Neuronal stem cell (in vitro differentiated cells): ENCODE data around the gene ST6GALNAC2.

Source experiments
- DNase-seq: peaks from one replicate; pipeline ENCODE4 v3.0.0-alpha.2; 2013; ENCODE audit warnings: low spot score
- H2AFZ ChIP-seq: one replicate; pipeline ENCODE4 v1.6.1; 2013; ENCODE audit warnings: mild to moderate bottlenecking, low read length, inconsistent platforms
- H2AK5ac ChIP-seq: 2 replicates; pipeline ENCODE4 v1.6.1; 2013; ENCODE audit warnings: low read depth, mild to moderate bottlenecking, inconsistent platforms, low read length, moderate library complexity, mixed read lengths
- H2BK120ac ChIP-seq: 2 replicates; pipeline ENCODE4 v1.6.1; 2013; ENCODE audit warnings: low read depth, mild to moderate bottlenecking, inconsistent platforms, low read length, moderate library complexity, mixed read lengths
- H2BK12ac ChIP-seq: one replicate; pipeline ENCODE4 v1.6.1; 2013; ENCODE audit warnings: low read length, inconsistent platforms
- H2BK15ac ChIP-seq: 2 replicates; pipeline ENCODE4 v1.6.1; 2013; ENCODE audit warnings: mild to moderate bottlenecking, low read length, inconsistent platforms, mixed read lengths
- H2BK5ac ChIP-seq: one replicate; pipeline ENCODE4 v1.6.1; 2013; ENCODE audit warnings: inconsistent platforms, mild to moderate bottlenecking, low read length, moderate library complexity
- H3K14ac ChIP-seq: one replicate; pipeline ENCODE4 v1.6.1; 2013; ENCODE audit warnings: low read length, inconsistent platforms
- H3K18ac ChIP-seq: 2 replicates; pipeline ENCODE4 v1.6.1; 2013; ENCODE audit warnings: low read length, inconsistent platforms
- H3K23ac ChIP-seq: 2 replicates; pipeline ENCODE4 v1.6.1; 2013; ENCODE audit warnings: low read depth, mild to moderate bottlenecking, mixed read lengths, low read length, inconsistent platforms; ENCODE audit not compliant: poor library complexity
- H3K27ac ChIP-seq: replicated peaks from 3 replicates; pipeline ENCODE4 v1.5.1; 2013; ENCODE audit warnings: low read length, inconsistent platforms
- H3K27me3 ChIP-seq, 3 experiments: 2 replicates each; pipeline ENCODE4 v1.6.1; 2013; ENCODE audit warnings: low read length in 3 of 3, mild to moderate bottlenecking in 2 of 3, inconsistent platforms in 1 of 3, low read depth in 1 of 3, mixed read lengths in 1 of 3, moderate library complexity in 1 of 3; ENCODE audit not compliant: control insufficient read depth in 3 of 3, insufficient read depth in 3 of 3
- H3K36me3 ChIP-seq, 2 donors: replicated peaks in 1 of 2; 2 replicates each; pipeline ENCODE4 v1.6.1; 2013; ENCODE audit warnings: low read length in 2 of 2; ENCODE audit not compliant: control insufficient read depth in 2 of 2, insufficient read depth in 2 of 2
- H3K4ac ChIP-seq: 2 replicates; pipeline ENCODE4 v1.6.1; 2013; ENCODE audit warnings: inconsistent platforms, mild to moderate bottlenecking, low read length, moderate library complexity
- H3K4me1 ChIP-seq, 2 donors: 1 replicate in 1 of 2; 2 replicates in 1 of 2; pipeline ENCODE4 v1.6.1; 2013; ENCODE audit warnings: low read length in 2 of 2, low read depth in 1 of 2; ENCODE audit not compliant: control insufficient read depth in 2 of 2, insufficient read depth in 1 of 2
- H3K4me2 ChIP-seq: one replicate; pipeline ENCODE4 v1.6.1; 2013; ENCODE audit warnings: mild to moderate bottlenecking, low read length, inconsistent platforms; ENCODE audit not compliant: insufficient read depth, poor library complexity, severe bottlenecking
- H3K4me3 ChIP-seq, 2 donors: 2 replicates each; pipeline ENCODE4 v1.5.1; 2013; ENCODE audit warnings: low read length in 2 of 2, mild to moderate bottlenecking in 2 of 2, inconsistent platforms in 1 of 2, moderate library complexity in 1 of 2
- H3K79me1 ChIP-seq: one replicate; pipeline ENCODE4 v1.6.1; 2013; ENCODE audit warnings: low read depth, mild to moderate bottlenecking, inconsistent platforms, low read length, moderate library complexity
- H3K9ac ChIP-seq: one replicate; pipeline ENCODE4 v1.6.1; 2013; ENCODE audit warnings: mild to moderate bottlenecking, low read depth, low read length, inconsistent platforms; ENCODE audit not compliant: poor library complexity
- H3K9me3 ChIP-seq, 2 donors: replicated peaks in 1 of 2; 2 replicates each; pipeline versions ENCODE3 to v1.6.1; 2013; ENCODE audit warnings: low read length in 2 of 2, mild to moderate bottlenecking in 2 of 2, inconsistent platforms in 1 of 2, low read depth in 1 of 2, mixed read lengths in 1 of 2, moderate library complexity in 1 of 2; ENCODE audit not compliant: control insufficient read depth in 2 of 2, insufficient read depth in 1 of 2
- H4K8ac ChIP-seq: one replicate; pipeline ENCODE4 v1.6.1; 2013; ENCODE audit warnings: low read depth, mild to moderate bottlenecking, inconsistent platforms, low read length, moderate library complexity
- H4K91ac ChIP-seq: one replicate; pipeline ENCODE4 v1.6.1; 2013; ENCODE audit warnings: low read length, low read depth, mild to moderate bottlenecking, inconsistent platforms; ENCODE audit not compliant: poor library complexity
- WGBS, 2 donors: extraction: QIAGEN DNeasy Blood & Tissue Kit; methylation state at CpG; one replicate each; pipeline ENCODE4 v1.1.7; 2013; ENCODE audit warnings: missing lambda C conversion rate in 2 of 2, mixed read lengths in 1 of 2; ENCODE audit not compliant: insufficient read length in 2 of 2, insufficient replicate concordance in 1 of 2; ENCODE audit errors: extremely low coverage in 2 of 2; 5-methylcytosine and 5-hydroxymethylcytosine counted together

ST6GALNAC2 gene

DNA sequence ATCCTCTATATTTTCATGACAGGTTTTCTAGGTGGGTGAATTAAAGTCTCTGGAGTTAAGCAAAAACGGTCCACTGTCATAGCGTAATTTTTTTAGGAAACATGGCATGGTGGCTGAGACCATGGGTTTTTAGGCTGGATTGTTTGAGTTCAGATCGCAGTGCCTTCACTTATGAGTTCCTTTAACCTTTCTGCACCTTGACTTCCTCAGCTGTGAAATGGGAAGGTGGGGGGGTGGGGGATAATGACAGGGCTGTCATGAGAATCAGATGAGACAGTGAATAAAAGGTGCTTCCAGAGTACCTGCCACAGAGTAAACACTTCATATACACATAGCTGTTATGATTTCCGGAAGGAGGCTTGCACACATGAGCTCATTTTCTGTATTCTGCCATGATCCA lies 34.0 kb downstream of the ST6GALNAC2 start:
- no peak for DNase-seq
- no peak overlapping the region for H3K4me3 ChIP-seq
- no peaks in the 10 kb centered on the region for H3K9me3 ChIP-seq
- H3K14ac ChIP-seq: no peak overlapping the region
- no peak overlapping the region for H4K91ac ChIP-seq
- H2AK5ac ChIP-seq: no peak overlapping the region
- no peak overlapping the region for H2BK15ac ChIP-seq
- H2AFZ ChIP-seq: no peak overlapping the region
- H3K27ac ChIP-seq: no peak overlapping the region
- H3K4me1 ChIP-seq: peaks cover 7 to 20% of the 10 kb centered on the region in 2 donors
- no peaks in the 10 kb centered on the region for H3K79me1 ChIP-seq
- H3K4me2 ChIP-seq: no peak overlapping the region
- no peak overlapping the region for H3K23ac ChIP-seq
- no peak overlapping the region for H2BK12ac ChIP-seq
- no peak overlapping the region for H3K4ac ChIP-seq
- peaks cover 0 to 5% (median 0%) of the 10 kb centered on the region in 3 experiments for H3K27me3 ChIP-seq
- H3K36me3 ChIP-seq: no peaks in the 10 kb centered on the region
- no peak overlapping the region for H2BK120ac ChIP-seq
- H4K8ac ChIP-seq: no peak overlapping the region
- H3K18ac ChIP-seq: no peak overlapping the region
- WGBS, 2 donors: no CpG with 5 or more reads among the region's 4 CpGs
- no peak overlapping the region for H2BK5ac ChIP-seq
- no peak overlapping the region for H3K9ac ChIP-seq

DNA sequence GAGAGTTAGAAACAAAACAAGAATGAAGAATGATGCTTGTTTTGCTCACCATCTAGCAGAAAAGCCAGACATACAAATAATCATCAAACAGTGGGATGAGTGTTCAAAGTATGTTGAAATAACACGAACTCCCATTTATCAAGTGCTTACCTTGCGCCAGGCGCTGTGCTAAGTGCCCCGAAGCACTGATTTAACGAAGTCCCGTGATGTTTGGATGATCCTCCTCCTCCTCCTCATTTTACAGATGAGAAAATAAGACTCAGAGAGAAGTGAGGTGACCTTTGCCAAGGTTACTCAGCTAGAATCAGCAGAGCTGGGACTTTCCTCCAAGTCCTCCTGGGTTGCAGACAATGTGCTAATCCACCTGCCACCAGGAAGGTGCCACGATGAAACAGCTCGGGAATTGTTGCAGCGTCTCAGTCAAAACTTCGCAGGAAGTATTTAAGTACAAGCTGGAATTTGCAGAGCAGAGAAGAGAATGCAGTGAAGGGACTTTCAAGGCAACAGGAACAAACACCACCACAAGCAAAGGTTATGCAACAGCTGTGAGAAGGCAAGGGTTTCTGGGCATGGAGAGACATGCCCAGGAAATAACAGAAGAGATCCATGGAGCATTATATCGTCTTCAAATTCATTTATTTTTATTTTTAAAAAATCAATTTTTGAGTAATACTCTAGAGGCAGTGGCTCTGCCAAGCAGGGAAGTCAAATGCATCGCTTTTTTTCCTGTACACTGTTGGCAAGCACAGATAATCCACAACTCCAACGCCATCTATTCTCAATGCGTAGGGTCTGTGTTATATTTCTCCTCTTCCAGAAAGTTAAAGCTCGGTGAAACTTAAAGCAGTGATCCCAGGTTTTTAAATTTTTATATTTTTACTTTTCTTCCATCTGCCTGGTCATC lies 34.7 kb downstream of the ST6GALNAC2 start:
- no peak overlapping the region for H2BK12ac ChIP-seq
- H4K91ac ChIP-seq: no peak overlapping the region
- no peak overlapping the region for H2BK15ac ChIP-seq
- no peak for DNase-seq
- H3K27ac ChIP-seq: peak overlapping the region; percentile 21
- no peak overlapping the region for H2BK5ac ChIP-seq
- no peaks in the 10 kb centered on the region for H3K36me3 ChIP-seq
- H3K79me1 ChIP-seq: no peaks in the 10 kb centered on the region
- H3K14ac ChIP-seq: no peak overlapping the region
- peaks cover 0 to 10% (median 3%) of the 10 kb centered on the region in 3 experiments for H3K27me3 ChIP-seq
- no peak overlapping the region for H3K4me2 ChIP-seq
- no peak overlapping the region for H2AK5ac ChIP-seq
- H2AFZ ChIP-seq: peak overlapping the region; percentile 3
- H3K4me3 ChIP-seq: no peak overlapping the region
- peaks cover 7 to 26% of the 10 kb centered on the region in 2 donors for H3K4me1 ChIP-seq
- no peak overlapping the region for H3K9ac ChIP-seq
- H3K4ac ChIP-seq: no peak overlapping the region
- H3K9me3 ChIP-seq: no peaks in the 10 kb centered on the region
- no peak overlapping the region for H3K23ac ChIP-seq
- H2BK120ac ChIP-seq: no peak overlapping the region
- H4K8ac ChIP-seq: no peak overlapping the region
- H3K18ac ChIP-seq: no peak overlapping the region
- WGBS, 2 donors: no CpG with 5 or more reads among the region's 15 CpGs

DNA sequence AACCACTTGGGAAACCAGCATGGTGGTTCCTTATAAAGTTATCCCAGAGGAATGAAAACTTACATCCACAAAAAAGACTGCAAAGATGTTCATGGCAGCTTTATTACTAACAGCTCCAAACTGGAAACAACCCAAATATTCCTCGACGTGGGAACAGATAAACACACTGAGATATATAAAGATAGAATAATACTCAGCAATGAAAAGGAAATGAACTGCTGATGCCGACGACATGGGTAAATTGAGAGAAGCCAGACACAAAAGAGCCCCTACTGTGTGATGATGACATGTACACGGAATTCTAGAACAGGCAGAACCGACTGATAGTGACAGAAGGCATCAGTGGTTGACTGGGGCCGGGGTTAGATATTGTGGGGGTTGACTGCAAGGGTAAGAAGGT lies 36.1 kb downstream of the ST6GALNAC2 start:
- Histone ChIP-seq H3K27ac (no peak overlapping the region), H3K4ac (no peak overlapping the region), H2AFZ (no peak overlapping the region), H4K91ac (no peak overlapping the region), H2BK15ac (no peak overlapping the region), H3K9ac (no peak overlapping the region), H3K23ac (no peak overlapping the region), H3K4me2 (no peak overlapping the region), H2BK5ac (no peak overlapping the region), H2AK5ac (no peak overlapping the region), H3K36me3 (no peaks in the 10 kb centered on the region), H3K27me3 (peaks cover 0 to 23% (median 5%) of the 10 kb centered on the region in 3 experiments), H4K8ac (no peak overlapping the region), H3K79me1 (no peaks in the 10 kb centered on the region), H2BK12ac (no peak overlapping the region), H3K14ac (no peak overlapping the region), H3K9me3 (no peaks in the 10 kb centered on the region), H3K4me1 (peaks cover 7 to 35% of the 10 kb centered on the region in 2 donors), H3K18ac (no peak overlapping the region), H3K4me3 (no peak overlapping the region), H2BK120ac (no peak overlapping the region)
- DNase-seq: no peak
- WGBS, 2 donors: no CpG with 5 or more reads among the region's 7 CpGs

- H3K4me3 ChIP-seq: no peak overlapping the region
- H2AFZ ChIP-seq: no peak overlapping the region
- no peak overlapping the region for H3K4me2 ChIP-seq
- H2BK12ac ChIP-seq: no peak overlapping the region
- peaks cover 0 to 27% (median 7%) of the 10 kb centered on the region in 3 experiments for H3K27me3 ChIP-seq
- no peak overlapping the region for H2BK5ac ChIP-seq
- no peak for DNase-seq
- peaks cover 8 to 39% of the 10 kb centered on the region in 2 donors for H3K4me1 ChIP-seq
- WGBS, 2 donors: no CpG with 5 or more reads among the region's 9 CpGs
- no peak overlapping the region for H4K91ac ChIP-seq
- no peaks in the 10 kb centered on the region for H3K9me3 ChIP-seq
- H3K4ac ChIP-seq: no peak overlapping the region
- H3K79me1 ChIP-seq: no peaks in the 10 kb centered on the region
- H2BK15ac ChIP-seq: no peak overlapping the region
- no peak overlapping the region for H2AK5ac ChIP-seq
- no peak overlapping the region for H3K14ac ChIP-seq
- no peak overlapping the region for H3K18ac ChIP-seq
- H2BK120ac ChIP-seq: no peak overlapping the region
- H4K8ac ChIP-seq: no peak overlapping the region
- no peak overlapping the region for H3K27ac ChIP-seq
- H3K23ac ChIP-seq: no peak overlapping the region
- no peaks in the 10 kb centered on the region for H3K36me3 ChIP-seq
- H3K9ac ChIP-seq: no peak overlapping the region
These were observed 36.5 kb downstream of the ST6GALNAC2 start for GRCh38 chr17:76549215-76549518.
